CD4-positive, alpha-beta T cell treated with Interleukin-10 for 1 hour (primary cell): ENCODE data around the gene DTD2.

Experiments used
- DNase-seq: peaks from one replicate; pipeline ENCODE4 v3.0.0-alpha.2; 2020

The DTD2 gene

DNA sequence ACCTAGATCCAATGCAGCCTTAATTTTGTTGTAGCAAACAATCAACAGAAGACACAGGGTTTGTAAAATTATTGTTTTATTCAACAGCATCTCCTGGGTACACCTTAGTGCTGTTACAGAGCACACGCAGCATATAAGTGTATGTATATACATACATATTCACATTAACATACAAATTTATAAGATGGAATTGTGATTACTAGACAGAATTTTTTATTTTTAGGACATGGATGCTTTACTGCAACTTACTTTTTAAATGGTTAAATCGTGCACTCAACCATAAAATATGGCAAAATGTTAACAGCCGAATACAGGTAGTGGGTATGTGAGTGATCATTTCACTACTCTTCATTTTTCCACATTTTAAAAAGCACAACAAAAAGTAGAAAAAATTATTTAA, 53.6 kb downstream of the DTD2 start:
- no peak for DNase-seq

DNA sequence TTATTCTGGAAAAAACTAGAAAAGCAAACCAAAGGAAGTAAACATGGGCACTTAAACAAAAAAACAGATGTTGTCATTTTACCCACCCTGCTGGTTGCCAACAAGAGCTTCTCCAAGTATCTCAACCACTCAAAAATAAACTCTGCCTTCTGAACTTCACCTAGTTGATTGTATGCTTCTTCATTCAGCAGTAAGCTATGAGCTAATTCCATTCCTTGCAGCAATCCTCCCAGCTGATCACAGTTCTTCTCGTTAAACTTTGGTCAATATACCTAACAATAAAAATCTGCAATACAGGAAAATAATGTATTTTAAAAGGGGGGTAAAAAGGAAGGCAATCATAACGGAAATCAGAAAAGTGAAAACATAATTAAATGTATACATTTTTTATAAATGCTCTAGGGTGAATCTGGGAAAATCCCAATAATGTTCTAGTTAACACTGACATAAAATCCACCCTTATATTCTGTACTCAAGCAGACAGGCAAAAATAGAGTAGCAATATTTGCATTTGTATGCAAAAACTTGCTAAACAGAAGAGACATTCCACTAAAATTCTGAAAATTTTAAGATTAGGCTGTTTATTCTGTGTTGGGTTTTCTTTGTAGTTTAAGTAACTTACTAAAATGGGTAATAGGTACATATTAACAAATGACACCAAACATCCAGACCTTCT, 54.4 kb downstream of the DTD2 start:
- no peak for DNase-seq

DNA sequence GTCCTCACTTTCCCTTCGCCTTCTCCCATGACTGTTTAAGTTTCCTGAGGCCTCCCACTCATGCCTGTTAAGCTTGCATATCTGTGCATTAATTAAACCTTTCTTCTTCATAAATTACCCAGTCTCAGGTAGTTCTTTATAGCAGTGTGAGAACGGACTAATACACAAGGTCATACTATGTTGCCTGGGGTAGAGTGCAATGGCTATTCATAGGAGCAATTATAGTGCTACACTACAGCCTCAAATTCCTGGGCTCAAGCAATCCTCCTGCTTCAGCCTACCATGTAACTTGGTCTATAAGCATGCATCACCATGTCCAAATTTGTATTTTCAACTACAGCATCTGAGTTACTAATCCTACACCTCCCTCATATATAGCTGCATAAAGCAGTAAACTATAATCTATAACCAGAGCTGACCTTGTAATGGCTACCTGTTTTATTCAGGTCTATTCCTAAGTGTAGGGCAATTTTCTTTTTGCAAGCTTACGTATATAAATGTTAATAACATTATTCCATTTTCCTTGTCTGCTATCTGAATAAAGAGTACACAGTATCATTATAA, 55.9 kb downstream of the DTD2 start:
- no peak for DNase-seq

DNA sequence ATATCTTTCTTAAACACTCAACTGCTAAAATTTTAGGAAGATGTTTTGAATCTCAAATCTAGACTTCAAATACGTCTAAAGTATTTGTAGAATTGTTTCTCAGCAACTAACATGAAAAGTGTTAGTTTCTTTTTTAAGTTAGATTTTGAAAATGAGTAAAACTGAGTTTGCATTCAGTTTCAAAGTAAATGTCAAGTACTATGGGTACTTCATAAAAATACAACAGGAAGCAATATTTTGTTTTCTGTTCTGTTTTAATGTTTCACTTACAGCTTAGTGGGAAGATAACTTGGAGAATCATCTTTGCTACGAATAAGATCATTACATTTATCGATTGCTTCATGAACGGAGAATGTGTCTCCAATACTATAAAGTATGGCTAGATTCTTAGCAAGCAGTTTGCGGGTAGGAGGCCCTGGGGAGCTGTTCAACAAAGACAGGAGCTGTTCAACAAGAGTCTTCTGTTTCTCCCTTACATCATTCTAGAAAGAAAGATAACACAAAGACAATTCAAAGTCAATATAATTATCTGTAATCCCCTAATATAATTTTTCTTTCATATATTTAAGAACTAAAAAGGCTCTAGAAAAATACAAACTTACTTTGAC, 57.2 kb downstream of the DTD2 start:
- no peak for DNase-seq
